ENCODE data around the gene LEF1. TPM values are rescaled to one million over a fixed set of nuclear protein-coding genes. Genes with fewer than 3 reads are reported as not detected.

The LEF1 gene
- total RNA-seq, 1 experiment from 2014 or later, result 91.7 TPM

DNA sequence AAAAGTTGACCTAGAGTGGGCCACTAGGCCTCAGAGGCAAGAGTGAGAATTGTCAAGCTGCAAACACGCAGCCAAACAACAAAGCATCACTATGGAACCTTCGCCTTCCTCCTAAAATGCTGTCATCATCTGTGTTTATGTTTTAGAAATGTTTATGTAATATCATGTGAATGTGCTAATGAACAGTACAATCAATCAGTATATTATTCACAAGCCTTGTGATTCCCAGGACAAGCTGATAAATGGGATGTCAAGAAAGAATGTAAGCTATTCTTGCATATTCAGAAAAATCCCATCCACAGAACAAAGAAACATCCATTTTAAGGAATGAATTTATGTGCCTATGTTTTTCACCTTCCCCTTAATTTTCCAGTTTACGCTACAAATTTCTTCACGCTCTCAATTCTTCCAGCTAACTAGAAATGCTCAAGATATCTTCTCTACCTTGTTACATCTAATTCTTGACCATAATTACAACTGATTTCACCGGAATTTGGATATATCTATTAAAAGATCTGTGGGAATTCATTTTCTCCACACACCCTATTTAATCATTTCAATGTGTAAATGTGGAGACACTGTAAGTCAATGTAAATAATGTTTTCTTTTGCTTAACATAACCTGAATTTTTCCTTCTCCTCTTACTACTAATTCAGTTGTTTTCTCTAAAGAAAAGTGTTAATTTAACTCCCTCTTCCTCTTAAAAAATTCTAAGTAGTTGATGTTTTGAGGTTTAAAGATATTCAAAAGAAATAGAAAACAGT lies 65.5 kb downstream of the LEF1 start:
- in situ Hi-C loops (cut with HindIII; ENCODE audit: low pct_unique_long_range_greater_than_20kb, low sequenced_read_pairs), result no loop called here
- DNase-seq (ENCODE audit: low read depth, low spot score), result peak; percentile 35

DNA sequence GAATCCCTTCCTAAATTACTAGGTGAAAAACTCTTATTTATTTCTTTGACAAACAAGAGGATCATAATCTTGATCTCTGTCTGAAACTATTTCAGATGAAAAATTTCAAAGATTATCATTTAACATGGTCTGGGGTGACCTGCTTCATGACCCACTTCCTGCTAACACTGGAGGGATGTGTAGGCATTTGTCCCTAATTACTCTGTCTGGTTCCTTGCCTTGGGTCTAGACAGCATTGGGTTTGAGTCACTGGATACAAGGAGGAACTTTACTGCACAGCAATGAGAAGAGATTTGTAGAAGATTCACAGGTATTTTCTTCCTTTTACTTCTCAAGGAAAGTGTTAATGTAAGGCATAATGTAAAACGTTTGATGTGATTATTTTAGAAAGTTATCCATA lies 67.9 kb downstream of the LEF1 start:
- in situ Hi-C loops (cut with HindIII; ENCODE audit: low pct_unique_long_range_greater_than_20kb, low sequenced_read_pairs), result no loop called here
- DNase-seq (ENCODE audit: low read depth, low spot score), result no peak

DNA sequence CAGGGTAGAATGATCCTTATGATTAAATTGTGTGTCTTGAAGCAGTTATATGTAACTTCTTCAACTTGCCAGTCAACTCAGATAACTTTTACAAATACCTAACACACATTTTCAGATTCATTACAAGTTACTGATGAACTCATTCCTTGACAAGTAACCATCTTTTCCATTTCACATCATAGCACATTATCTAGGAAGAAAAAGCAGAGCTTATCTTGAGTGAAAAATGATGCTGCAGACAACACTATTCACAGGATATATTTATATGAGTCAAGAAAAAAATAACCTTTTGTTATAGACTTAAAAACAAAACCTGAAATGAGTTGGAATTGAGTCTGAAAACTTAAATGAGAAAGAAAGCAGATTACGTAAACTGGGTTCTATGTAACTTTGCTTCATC lies 68.9 kb downstream of the LEF1 start:
- no peak for DNase-seq (ENCODE audit: low read depth, low spot score)
- in situ Hi-C loops (cut with HindIII; ENCODE audit: low pct_unique_long_range_greater_than_20kb, low sequenced_read_pairs), result no loop called here

DNA sequence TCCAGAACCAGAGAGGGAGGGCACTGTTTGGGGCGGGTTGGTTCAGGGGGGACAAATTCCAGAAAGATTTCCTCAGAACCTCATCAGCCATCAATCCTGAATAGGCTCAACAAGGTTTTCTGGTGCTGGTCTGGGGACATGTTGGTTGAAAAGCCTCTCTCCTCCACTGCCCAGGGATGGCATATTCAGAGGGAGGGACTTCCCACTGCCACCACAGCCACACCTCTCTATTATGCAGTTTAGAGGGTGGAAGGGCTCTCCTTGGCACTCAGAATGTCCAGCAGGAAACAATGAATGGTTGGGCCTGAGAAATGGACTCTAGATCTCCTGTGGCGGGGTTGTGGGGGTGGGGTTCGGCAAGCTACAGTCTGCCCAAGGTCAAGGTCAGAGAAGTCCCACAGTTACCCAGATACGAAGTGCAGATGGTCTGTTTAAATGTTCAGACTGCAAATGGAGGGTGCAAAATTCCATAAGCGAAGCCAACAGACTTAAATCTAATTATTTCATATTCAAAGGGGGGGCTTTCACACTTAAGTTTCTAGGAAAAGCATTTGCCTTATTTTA lies 70.7 kb downstream of the LEF1 start:
- in situ Hi-C loops (cut with HindIII; ENCODE audit: low pct_unique_long_range_greater_than_20kb, low sequenced_read_pairs), result no loop called here
- DNase-seq (ENCODE audit: low read depth, low spot score), result no peak

DNA sequence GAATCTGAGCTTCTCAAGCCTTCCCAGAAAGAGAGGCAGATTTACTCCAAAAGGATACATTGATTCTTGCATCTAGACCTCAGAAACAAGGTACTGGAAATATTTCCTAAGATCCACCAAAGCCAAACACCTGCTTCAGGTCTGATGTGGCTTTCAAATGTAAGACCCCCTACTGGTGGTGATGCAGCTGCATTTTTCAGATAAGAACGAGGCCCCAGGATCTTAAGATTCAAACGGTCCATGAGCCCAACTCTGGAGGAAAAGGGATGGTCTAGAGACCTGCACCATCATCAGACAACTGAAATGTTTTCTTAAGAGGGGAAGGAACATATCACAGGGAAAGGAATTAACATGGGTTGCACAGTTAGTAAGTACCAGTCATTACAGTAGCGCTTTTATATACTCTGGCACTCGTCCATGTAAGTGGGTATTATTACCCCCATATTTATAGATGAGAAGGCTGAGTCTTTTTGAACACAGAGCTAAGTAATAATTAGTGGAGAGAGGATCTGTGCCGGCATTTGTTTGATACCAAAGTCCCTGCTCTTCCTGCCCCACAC lies 73.7 kb downstream of the LEF1 start:
- no peak for DNase-seq (ENCODE audit: low read depth, low spot score)
- in situ Hi-C loops (cut with HindIII; ENCODE audit: low pct_unique_long_range_greater_than_20kb, low sequenced_read_pairs), result no loop called here

DNA sequence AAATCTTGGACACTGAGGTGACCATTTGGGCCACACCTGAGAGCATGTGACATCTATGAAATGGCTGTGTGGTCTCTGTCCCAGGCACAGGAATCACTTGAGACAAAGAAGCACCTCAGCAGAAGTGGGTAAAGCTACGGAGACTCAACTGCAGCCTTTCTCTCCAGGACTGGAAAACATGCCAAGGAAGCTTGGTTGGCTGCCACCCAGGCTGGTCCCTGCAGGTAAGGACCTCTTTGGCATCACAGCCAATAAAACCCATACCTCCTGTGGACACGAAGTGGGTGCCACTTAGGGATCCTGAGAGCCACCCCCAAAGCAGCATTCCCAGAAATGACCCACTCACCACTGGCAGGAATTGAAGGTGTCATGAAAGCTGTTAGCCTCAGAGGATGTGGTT lies 74.6 kb downstream of the LEF1 start:
- no peak for DNase-seq (ENCODE audit: low read depth, low spot score)
- in situ Hi-C loops (cut with HindIII; ENCODE audit: low pct_unique_long_range_greater_than_20kb, low sequenced_read_pairs), result no loop called here

DNA sequence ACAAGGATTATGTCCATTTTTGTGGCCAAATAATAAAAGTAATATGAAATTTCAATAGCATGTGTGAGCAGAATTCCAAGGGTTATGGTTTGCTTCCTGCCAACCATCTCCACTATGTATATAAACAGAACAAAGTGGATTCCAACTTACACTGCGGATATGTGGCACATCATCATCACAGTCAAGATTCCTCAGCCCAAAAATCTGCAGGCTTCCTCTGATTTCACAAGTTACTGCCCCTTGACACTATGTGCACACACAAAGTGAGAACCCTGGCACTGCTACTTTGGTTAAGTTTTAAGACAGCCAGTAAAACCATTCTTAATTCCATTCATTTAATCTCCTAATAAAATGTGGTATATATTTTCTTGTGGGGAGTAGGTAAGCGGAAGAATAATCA lies 76.4 kb downstream of the LEF1 start:
- in situ Hi-C loops (cut with HindIII; ENCODE audit: low pct_unique_long_range_greater_than_20kb, low sequenced_read_pairs), result no loop called here
- DNase-seq (ENCODE audit: low read depth, low spot score), result no peak

DNA sequence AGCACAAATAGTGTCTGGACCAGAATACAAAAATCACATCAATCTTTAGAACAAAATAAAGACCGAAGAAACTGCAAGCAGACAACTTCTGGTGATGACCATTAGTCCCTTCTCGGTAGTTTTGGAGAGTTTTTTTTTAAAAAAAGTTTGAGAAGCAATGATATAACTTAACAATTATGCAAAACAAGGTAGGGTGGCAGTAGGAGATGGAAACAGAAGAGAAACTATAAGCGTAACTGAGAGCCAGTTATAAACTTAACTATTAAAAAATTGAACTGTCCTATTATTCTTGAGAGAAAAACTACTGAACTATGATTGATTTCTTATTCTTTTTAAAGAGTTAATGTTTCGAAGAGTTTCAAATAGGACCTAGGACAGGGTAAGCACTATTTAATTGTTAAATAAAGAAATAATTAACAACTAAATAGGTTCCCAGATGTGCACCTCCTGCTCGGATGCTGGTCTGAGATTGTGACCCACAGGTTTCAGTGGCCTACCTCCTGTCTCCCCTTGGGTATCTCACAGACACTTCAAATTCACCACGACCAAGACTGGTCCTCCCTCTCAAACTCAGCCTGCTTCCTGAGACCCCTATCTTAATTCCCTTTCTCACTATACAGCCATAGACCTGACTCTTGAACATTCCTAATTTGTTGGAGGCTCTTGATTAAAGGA lies 81.3 kb downstream of the LEF1 start:
- in situ Hi-C loops (cut with HindIII; ENCODE audit: low pct_unique_long_range_greater_than_20kb, low sequenced_read_pairs), result no loop called here

DNA sequence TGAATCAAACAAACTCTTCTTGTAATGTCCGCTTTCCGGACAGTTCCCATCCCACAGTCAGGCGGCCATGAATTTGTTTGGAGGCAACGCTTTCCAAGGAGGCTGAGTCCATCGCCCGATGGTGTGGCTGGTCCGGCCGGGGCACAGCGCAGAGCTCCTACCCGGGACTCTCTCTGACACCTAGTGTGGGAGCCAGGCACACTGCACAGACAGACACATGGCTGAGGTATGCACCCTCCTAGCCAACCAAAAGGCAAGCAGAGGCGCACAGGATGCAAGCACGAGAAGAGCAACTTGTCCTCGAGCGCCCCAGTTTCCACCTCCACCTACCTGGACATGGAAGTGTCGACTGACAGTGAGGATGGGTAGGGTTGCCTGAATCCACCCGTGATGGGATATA lies 87.5 kb downstream of the LEF1 start:
- in situ Hi-C loops (cut with HindIII; ENCODE audit: low pct_unique_long_range_greater_than_20kb, low sequenced_read_pairs), result no loop called here
- no peak for DNase-seq (ENCODE audit: low read depth, low spot score)

More for the DNA sequence above, 81.3 kb downstream of the LEF1 start:
- DNase-seq (ENCODE audit: low read depth, low spot score), result no peak

DNA sequence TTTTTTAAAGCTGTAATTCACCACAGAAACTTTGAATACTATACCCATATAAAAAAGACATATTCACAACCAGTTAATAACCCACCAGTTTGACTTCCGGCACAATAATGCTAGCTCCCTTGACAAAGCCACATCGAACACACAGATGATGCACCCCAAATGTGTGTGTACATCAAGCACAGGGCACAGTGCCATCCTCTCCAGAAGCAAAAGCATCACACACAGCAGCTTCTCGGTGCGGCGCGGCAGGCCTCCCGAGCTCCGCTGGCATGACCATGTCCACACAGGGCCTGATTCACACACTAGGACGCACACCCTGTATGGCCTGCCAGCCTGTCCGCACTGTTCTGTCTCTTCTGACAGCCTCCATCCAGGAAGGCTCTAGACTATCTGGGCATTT lies 88.0 kb downstream of the LEF1 start:
- no peak for DNase-seq (ENCODE audit: low read depth, low spot score)
- in situ Hi-C loops (cut with HindIII; ENCODE audit: low pct_unique_long_range_greater_than_20kb, low sequenced_read_pairs), result no loop called here

DNA sequence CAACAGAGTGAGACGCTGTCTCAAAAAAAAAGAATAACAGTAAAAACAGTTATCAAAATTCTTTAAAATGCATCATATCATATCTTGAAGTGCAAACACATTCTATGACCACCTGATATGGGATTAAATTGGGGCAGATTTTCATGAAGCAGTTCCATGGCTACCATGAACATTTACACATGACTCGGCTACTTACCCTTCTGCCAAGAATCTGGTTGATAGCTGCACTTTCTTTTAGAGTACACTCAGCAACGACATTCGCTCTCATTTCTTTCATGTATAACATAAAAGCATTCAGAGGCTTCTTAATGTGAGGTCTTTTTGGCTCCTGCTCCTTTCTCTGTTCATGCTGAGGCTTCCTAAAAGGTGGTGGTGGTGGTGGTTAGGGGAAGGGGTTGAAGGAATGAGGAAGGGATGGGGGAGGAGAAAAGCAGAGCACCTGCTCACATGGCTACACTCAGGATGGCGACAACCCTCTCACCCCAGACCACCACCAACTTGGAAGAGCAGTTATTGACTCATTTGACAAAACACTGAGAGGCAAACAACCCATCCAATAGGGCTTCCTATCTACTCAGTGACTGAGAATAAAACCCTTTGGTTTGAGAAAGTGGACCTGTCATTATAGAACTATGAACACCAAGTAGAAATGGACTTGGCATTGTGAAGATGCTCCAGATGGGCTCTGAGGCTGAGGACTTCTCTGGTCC lies 90.6 kb downstream of the LEF1 start:
- no peak for DNase-seq (ENCODE audit: low read depth, low spot score)
- in situ Hi-C loops (cut with HindIII; ENCODE audit: low pct_unique_long_range_greater_than_20kb, low sequenced_read_pairs), result no loop called here

DNA sequence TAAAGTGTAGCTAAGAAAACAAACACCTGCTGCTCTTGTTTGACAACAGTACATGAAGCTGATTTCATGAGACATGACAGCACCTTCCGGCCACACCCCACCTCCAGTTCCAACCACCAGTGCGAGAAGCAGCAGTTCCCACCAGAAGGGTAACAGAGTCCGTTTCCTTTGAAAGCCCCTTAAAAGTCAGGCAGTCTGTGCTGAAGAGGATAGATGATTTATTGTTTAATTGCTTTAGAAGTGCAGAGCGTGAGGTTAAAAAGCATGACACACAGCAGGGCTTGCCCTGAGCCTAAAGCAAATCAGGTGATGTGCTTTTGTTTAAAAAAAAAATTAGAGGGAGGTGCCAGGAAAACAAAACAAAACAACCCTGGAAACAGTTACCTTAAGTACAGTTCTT lies 96.4 kb downstream of the LEF1 start:
- in situ Hi-C loops (cut with HindIII; ENCODE audit: low pct_unique_long_range_greater_than_20kb, low sequenced_read_pairs), result no loop called here
- DNase-seq (ENCODE audit: low read depth, low spot score), result no peak

DNA sequence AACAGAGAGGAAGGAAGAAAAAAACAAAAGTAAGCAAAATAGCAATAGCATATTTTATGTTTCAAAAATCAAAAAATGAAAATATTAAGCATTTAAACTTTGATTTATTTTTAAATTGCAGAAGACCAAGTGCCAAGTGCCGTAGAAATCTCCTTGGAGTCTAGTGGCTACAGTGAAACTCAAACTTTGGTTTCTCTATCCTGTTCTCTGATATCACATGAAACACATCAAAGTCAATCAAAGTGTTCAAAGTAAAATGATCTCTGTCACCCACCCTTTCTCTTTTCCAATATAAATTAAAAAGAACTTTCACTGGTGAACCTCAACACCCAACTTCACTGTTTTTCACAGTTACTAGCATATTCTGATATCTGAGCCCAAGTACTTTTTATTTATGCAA lies 98.0 kb downstream of the LEF1 start:
- no peak for DNase-seq (ENCODE audit: low read depth, low spot score)
- in situ Hi-C loops (cut with HindIII; ENCODE audit: low pct_unique_long_range_greater_than_20kb, low sequenced_read_pairs), result no loop called here

DNA sequence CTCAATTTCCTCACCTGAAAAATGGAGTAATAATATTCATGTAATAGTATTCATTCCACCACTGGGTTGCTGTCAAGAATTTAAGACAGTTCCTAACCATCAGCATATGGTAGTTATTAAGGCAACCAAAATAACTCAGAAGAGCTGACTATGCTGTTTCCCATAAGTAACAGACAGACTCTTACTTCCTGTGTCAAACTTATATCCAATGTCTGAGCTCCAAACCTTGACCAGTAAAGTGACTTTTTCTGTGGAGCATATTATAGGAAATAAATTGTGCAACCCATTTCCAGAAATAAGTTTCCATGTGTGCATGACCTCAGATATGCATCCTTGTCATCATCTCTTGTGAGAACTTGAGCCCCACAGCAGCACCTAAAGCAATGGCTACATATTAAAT lies 100.3 kb downstream of the LEF1 start:
- in situ Hi-C loops (cut with HindIII; ENCODE audit: low pct_unique_long_range_greater_than_20kb, low sequenced_read_pairs), result no loop called here
- DNase-seq (ENCODE audit: low read depth, low spot score), result no peak

DNA sequence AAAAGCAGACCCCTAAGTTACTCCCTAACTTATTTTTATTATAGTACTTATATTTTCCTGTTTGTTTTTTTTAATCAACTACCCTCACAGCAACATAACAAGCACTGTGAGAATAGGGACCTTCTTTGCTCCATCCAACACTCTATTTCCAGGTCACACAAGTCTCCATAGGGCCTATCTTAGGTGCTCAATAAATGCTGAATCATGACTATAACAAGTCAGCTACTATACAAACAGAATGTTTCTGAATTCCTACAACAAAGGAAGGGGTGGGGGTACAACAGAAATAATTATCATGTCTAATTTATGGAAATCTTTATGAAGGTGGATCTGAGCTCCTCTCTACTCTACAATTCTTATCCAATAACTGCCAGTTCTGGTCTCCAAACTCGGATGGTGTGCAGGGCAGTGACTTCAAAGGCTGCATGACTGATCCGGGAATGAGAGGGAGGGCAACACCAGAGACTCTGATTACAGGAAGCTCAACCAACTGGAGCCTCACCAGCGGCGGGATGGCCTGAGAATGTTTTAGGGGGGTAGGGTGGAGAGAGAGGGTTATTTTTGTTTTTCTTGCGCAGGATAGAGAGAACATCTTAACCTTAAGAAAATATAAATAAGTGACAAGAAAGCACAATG lies 107.9 kb downstream of the LEF1 start:
- in situ Hi-C loops (cut with HindIII; ENCODE audit: low pct_unique_long_range_greater_than_20kb, low sequenced_read_pairs), result no loop called here
- peak; percentile 32 for DNase-seq (ENCODE audit: low read depth, low spot score)

DNA sequence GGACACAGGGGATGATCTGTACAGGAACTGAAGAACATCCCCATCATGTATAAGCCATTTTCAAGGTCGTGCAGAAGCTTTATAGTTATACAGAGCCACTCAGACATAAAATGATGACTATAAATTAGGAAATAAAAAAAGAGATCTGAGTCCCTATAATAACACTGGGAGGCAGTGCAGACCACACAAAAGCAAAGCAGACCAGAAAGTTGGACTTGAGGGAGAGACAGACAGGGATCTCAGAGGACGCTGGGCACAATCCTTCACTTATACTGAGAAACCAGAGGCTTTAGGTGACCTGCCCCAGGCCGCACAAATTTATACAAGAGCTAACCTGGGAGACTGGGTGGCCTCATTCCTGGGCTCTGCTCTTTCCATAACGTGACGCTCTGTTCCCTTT lies 108.6 kb downstream of the LEF1 start:
- in situ Hi-C loops (cut with HindIII; ENCODE audit: low pct_unique_long_range_greater_than_20kb, low sequenced_read_pairs), result no loop called here
- DNase-seq (ENCODE audit: low read depth, low spot score), result peak; percentile 74

DNA sequence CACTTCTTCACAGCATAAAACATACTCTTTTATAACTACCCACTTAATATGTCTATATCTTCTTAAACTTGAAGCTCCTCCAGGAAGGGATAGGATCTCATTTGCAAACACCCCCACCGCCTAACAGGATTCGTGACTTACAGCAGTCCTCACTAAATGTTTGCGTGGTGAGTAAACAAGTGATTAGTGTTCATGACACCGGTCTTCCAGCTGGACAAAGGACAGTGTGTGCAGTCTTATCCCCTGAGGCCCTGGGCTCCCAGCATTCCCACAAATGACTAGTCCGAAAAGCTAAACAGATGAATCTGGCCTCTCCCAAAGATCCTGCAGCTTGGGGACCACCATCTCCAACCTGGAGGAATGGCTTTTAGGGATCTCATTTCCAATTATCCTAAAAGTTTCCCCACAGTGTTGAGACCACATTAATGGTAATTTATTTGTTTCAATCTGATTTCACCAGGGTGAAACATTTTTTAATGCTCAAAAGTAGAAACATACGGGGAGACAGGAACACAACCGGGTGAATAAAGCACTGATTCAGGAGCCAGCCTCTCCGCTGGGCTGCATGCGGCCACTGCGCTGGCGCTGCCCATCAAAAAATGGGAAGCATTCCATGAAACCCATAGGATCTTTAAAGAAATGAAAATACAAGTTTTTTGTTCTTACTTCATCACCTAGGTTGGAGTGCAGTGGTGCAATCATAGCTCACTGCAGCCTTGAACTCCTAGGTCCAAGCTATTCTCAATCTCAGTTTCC lies 109.9 kb downstream of the LEF1 start:
- DNase-seq (ENCODE audit: low read depth, low spot score), result peak; percentile 94
- in situ Hi-C loops (cut with HindIII; ENCODE audit: low pct_unique_long_range_greater_than_20kb, low sequenced_read_pairs), result no loop called here

Data from SK-MEL-5 (cell line).